Natural killer cell treated with Interleukin-12 subunit alpha and Interleukin-12 subunit beta and Interleukin-15 and Interleukin-18, amount 100 ng/mL, for 72 hours (primary cell): ENCODE measurements around the gene BMF. TPM values are rescaled to one million over a fixed set of nuclear protein-coding genes. Genes with fewer than 3 reads are reported as not detected.
"Not testable (repeated sequence)": the region's sequence is repeated elsewhere in the genome, so short reads cannot be mapped to it uniquely, and the experiment has no call there.

Source experiments
- ATAC-seq, 2 donors: fragments of 150-1000 bp; cut with Tn5 transposase in 1 of 2; sonication (Bioruptor Pico), chemical (Tn5 transposase) in 1 of 2; 2 replicates each; pipeline ENCODE4 v1.10.0; 2021
- DNase-seq: peaks from one replicate; pipeline ENCODE4 v3.0.0; 2022; ENCODE audit warnings: low spot score
- H3K27ac Mint-ChIP-seq, 2 donors: 1 replicate in 1 of 2; 2 replicates in 1 of 2; pipeline ENCODE4 v1.8.0; 2022; ENCODE audit warnings: mixed read lengths in 2 of 2, mild to moderate bottlenecking in 1 of 2, moderate library complexity in 1 of 2
- H3K27me3 Mint-ChIP-seq, 2 donors: 1 replicate in 1 of 2; 2 replicates in 1 of 2; pipeline ENCODE4 v1.8.0; 2022; ENCODE audit warnings: mixed read lengths in 2 of 2
- H3K36me3 Mint-ChIP-seq: one replicate; pipeline ENCODE4 v1.8.0; 2022; ENCODE audit warnings: mixed read lengths
- H3K4me1 Mint-ChIP-seq, 2 donors: 1 replicate in 1 of 2; 2 replicates in 1 of 2; pipeline ENCODE4 v1.8.0; 2022; ENCODE audit warnings: low read depth in 2 of 2, mixed read lengths in 2 of 2, mild to moderate bottlenecking in 1 of 2
- H3K4me3 Mint-ChIP-seq: one replicate; pipeline ENCODE4 v1.8.0; 2022; ENCODE audit warnings: mixed read lengths
- H3K9me3 Mint-ChIP-seq: 2 replicates; pipeline ENCODE4 v1.8.0; 2022; ENCODE audit warnings: mixed read lengths
- total RNA-seq, 2 donors: library from RNA; stranded (reverse); gene quantifications; one replicate each; pipeline ENCODE4 v1.2.3, GENCODE V29; 2022

The BMF gene, protein sequence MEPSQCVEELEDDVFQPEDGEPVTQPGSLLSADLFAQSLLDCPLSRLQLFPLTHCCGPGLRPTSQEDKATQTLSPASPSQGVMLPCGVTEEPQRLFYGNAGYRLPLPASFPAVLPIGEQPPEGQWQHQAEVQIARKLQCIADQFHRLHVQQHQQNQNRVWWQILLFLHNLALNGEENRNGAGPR
- total RNA-seq = 1 to 10 TPM; 1.8 to 4.6 TPM

GRCh38 chr15:40108855-40109735 lies at the start of gene BMF:
TSS of gene BMF (minus strand) at chr15:40108879. CDS start at chr15:40106086, 2,793 bp downstream.
- Mint-ChIP-seq H3K9me3 (no peaks in the 10 kb centered on the region), H3K27me3 (peaks cover 0 to 15% of the 10 kb centered on the region in 2 donors), H3K4me3 (peak within 1 kb of the TSS; percentile 92), H3K27ac (peak within 1 kb of the TSS in 1 of 2 donors; percentile 87), H3K36me3 (no peaks in the 10 kb centered on the region), H3K4me1 (peaks cover 38 to 43% of the 10 kb centered on the region in 2 donors)
- peak; percentile 97 for DNase-seq
- ATAC-seq = peak; percentile 90 to 96

DNA sequence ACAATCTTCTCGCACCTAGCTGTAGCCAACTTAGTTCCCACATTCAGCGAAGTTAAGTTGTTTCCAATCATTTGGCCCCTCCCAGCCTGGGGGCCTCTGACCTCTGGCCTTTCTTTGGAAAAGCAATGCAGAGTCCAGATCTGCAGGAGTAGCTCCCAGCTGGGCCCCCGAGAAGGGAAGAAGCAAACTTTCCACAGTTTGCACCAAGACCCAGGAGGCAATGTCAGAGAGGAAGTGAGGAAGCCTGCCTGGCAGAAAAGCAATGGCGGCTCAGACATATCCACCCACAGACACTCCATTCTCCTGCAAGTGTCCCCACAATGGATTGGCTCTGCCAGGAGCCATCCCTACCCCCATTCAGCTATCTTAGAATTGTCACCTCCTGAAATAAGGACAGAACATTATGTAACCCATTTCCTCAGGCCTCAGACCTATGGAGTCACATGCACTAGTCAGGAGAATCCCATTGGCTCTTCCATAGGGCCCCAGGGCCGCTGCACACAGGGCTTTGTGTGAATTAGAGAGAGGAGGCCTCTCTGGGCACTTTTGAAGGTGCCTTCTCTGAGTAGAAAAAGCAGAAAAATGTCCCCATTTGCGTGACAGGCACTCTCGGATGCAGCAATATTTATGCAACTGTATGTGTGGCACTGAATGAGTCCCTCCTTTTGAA lies 49.2 kb upstream of the BMF start:
- Mint-ChIP-seq H3K36me3 (no peaks in the 10 kb centered on the region), H3K27ac (no peak overlapping the region), H3K27me3 (no peaks in the 10 kb centered on the region), H3K4me1 (peaks cover 0 to 2% of the 10 kb centered on the region in 2 donors), H3K9me3 (no peaks in the 10 kb centered on the region), H3K4me3 (no peak overlapping the region)
- ATAC-seq (no peak), DNase-seq (no peak)

DNA sequence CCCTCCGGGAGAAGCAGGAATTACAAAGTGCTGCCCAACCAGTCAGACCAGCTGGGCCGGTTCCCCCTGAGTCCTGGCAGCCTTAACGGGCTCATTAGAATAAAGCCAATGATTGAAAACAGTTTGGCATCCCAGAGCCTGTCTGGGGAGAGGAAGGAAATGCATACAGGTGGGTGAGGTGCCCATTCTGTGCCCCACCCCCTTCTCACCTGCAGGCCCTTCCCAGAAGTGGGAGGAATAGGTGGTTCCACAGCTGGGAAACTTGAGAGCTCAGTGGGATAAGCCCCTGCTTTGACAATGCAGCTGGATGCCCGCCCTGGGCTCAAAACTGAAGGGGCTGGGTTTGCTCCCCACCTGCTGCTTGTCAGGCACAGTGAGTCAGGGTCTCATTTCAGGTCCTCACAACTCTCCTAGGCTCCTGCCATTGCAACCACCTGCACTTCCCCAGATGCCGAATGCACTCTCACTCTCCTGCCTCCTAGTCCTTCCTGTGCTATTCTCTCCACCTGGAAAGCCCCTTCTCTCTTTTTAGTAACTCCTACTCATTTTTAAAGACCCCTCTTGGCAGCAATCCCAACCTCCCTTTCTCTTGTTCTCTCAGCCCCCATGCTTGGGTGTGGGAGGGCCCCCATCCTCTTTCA lies 46.7 kb upstream of the BMF start:
- Mint-ChIP-seq H3K36me3 (no peaks in the 10 kb centered on the region), H3K4me1 (peaks cover 0 to 2% of the 10 kb centered on the region in 2 donors), H3K9me3 (no peaks in the 10 kb centered on the region), H3K27ac (no peak overlapping the region), H3K4me3 (no peak overlapping the region), H3K27me3 (peaks cover 0 to 2% of the 10 kb centered on the region in 2 donors)
- ATAC-seq (no peak), DNase-seq (no peak)

DNA sequence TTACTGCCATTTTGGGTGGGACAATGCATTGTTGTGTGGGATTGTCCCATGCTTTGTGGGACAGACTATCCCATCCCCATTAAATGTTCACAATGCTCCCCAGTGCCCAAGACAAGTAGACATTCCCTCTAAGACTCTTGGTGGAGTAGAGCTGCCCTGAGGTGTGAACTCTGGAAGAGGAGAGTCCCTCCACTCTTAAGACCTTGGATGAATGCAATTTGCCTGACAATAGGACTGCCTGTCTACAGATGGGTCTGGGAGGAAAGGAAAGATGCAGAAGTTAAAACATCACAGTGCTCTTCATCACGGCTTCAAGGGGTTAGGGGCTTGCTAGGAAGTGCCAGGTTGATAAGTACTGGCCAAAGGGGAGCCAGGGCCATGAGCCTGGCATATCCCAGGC lies 46.1 kb upstream of the BMF start:
- DNase-seq, H3K4me3 Mint-ChIP-seq, H3K4me1 Mint-ChIP-seq, H3K36me3 Mint-ChIP-seq, ATAC-seq, H3K27me3 Mint-ChIP-seq, H3K27ac Mint-ChIP-seq, H3K9me3 Mint-ChIP-seq: not testable (repeated sequence)

DNA sequence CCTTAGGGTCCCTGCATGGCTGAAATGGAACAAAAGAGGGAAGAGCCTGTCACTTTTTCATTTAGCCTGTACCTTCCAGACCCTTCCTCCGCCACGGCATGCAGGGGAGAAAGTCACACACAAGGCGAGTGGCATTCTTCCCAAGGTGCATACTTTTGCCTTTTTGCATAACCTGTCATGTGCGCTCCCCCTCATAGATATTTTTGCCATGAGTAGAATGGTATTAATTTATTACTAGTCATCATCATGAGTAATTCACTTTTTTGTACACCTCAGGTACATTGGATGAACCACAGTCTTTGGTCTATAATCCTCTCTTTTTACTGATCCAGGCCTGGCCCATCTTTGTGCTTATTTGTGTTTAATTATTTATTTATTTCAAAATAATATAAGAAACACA lies 43.3 kb upstream of the BMF start:
- Mint-ChIP-seq H3K4me3 (no peak overlapping the region), H3K27ac (no peak overlapping the region), H3K4me1 (no peaks in the 10 kb centered on the region), H3K9me3 (no peaks in the 10 kb centered on the region), H3K36me3 (no peaks in the 10 kb centered on the region), H3K27me3 (peaks cover 0 to 9% of the 10 kb centered on the region in 2 donors)
- ATAC-seq = no peak
- DNase-seq = no peak

DNA sequence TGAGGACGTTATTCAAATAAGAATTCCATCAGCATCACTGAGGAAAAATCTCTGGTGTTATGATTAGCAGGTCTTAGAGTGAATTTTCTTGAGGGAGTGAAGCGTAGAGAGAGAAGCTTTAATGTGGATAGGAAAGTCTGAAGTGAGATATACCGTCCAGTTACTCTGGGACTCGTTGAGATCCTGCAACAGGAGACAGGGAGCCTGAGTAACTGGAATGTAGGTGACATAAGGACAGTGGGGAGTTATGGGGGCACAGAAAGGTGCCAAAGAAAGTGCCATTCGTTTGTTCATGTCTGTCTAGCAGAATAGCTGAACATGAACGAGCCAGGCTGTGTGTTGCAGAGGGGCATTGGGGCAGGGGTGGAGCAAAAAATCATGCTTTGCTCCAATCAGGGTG lies 42.8 kb upstream of the BMF start:
- no peaks in the 10 kb centered on the region for H3K9me3 Mint-ChIP-seq
- ATAC-seq (no peak), DNase-seq (no peak)
- no peaks in the 10 kb centered on the region for H3K4me1 Mint-ChIP-seq
- H3K4me3 Mint-ChIP-seq = no peak overlapping the region
- H3K36me3 Mint-ChIP-seq = no peaks in the 10 kb centered on the region
- H3K27me3 Mint-ChIP-seq = peaks cover 0 to 9% of the 10 kb centered on the region in 2 donors
- no peak overlapping the region for H3K27ac Mint-ChIP-seq

DNA sequence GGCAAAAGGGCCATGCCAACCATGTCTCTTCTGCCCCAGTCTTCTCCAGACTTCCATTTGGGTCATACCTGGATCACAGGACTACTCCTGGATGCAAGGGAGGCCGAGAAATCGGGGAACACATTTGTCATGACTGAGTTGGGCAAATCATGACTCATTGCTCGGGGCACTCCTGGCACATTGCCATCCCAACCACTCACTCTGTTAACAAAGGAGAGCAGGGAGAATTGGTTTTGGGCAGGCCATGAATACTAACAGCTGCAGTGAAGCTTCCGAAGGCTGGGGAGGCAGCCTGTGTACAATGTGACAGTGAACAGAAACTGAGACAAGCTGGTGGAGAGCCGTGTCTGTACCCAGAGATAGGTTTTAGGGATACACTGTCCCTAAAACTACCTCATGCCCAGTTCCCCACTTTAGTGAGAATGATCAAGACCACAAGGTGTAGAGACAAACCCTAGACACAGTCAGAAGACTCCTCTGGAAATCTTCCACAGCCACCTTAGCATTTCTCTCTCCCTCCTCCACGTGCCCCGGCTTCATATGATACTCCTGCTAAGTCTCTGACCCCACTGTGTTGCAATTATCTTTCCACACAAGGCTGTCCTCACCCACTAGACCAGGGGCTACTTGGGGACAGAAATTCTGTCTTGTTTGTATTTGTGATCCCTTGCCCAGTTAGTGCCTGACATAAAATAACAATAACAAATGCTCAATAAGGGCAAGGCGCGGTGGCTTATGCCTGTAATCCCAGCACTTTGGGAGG lies 41.7 kb upstream of the BMF start:
- DNase-seq = no peak
- Mint-ChIP-seq H3K4me3 (no peak overlapping the region), H3K4me1 (no peaks in the 10 kb centered on the region), H3K27me3 (peaks cover 0 to 9% of the 10 kb centered on the region in 2 donors), H3K9me3 (no peaks in the 10 kb centered on the region), H3K27ac (no peak overlapping the region), H3K36me3 (no peaks in the 10 kb centered on the region)
- ATAC-seq = no peak

- Mint-ChIP-seq H3K4me3 (no peak overlapping the region), H3K27ac (no peak overlapping the region), H3K36me3 (no peaks in the 10 kb centered on the region), H3K4me1 (no peaks in the 10 kb centered on the region), H3K9me3 (no peaks in the 10 kb centered on the region), H3K27me3 (peaks cover 0 to 9% of the 10 kb centered on the region in 2 donors)
- DNase-seq (no peak), ATAC-seq (no peak)
Observed at GRCh38 chr15:40149339-40149738, 40.7 kb upstream of the BMF start.

DNA sequence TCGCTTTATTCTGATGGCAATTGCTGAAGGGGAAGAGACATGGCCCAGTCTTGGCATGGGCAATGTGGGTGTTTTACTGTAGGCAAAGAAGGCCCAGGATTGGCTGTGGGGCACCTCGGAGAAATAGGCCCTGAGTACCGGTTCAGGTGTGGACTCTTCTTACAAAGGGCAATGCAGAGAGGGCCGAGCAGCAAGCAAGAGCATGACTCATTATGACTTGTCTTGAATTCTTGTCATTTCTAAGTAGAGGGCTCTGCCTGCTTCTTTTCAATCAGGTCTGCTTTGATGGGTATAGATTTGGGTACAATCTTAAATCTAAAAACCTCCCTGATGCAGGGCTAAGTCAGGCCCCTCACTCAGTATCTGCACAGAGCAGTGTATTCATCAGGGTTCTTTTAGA lies 37.4 kb upstream of the BMF start:
- no peak for DNase-seq
- H3K27me3 Mint-ChIP-seq = peaks cover 7 to 15% of the 10 kb centered on the region in 2 donors
- no peaks in the 10 kb centered on the region for H3K9me3 Mint-ChIP-seq
- H3K36me3 Mint-ChIP-seq = no peaks in the 10 kb centered on the region
- ATAC-seq = peak in 1 of 2 donors; percentile 24
- H3K4me3 Mint-ChIP-seq = no peak overlapping the region
- H3K27ac Mint-ChIP-seq = no peak overlapping the region
- H3K4me1 Mint-ChIP-seq = no peaks in the 10 kb centered on the region

GRCh38 chr15:40142428-40142827 lies 33.7 kb upstream of the BMF start:
- ATAC-seq = no peak
- Mint-ChIP-seq H3K4me3 (no peak overlapping the region), H3K36me3 (no peaks in the 10 kb centered on the region), H3K27me3 (peaks cover 7% of the 10 kb centered on the region in 2 donors), H3K4me1 (no peaks in the 10 kb centered on the region), H3K9me3 (no peaks in the 10 kb centered on the region), H3K27ac (no peak overlapping the region)
- DNase-seq = no peak

- H3K9me3 Mint-ChIP-seq, H3K4me3 Mint-ChIP-seq, H3K36me3 Mint-ChIP-seq, H3K4me1 Mint-ChIP-seq, DNase-seq, H3K27me3 Mint-ChIP-seq, H3K27ac Mint-ChIP-seq: not testable (repeated sequence)
- peak in 1 of 2 donors; percentile 54 for ATAC-seq
Observed at GRCh38 chr15:40138201-40138570, 29.5 kb upstream of the BMF start.

- ATAC-seq = no peak
- Mint-ChIP-seq H3K27ac (no peak overlapping the region), H3K36me3 (no peaks in the 10 kb centered on the region), H3K27me3 (peaks cover 7% of the 10 kb centered on the region in 2 donors), H3K4me1 (no peaks in the 10 kb centered on the region), H3K4me3 (no peak overlapping the region), H3K9me3 (no peaks in the 10 kb centered on the region)
- no peak for DNase-seq
Observed at GRCh38 chr15:40137303-40138200, 28.9 kb upstream of the BMF start.
